Parathyroid adenoma (tissue), 2 donors: ENCODE results near the gene PLEKHA8.

Experiments
- H2AFZ ChIP-seq: fragments of 300-600 bp; sonication (generic); one replicate; pipeline ENCODE4 v1.7.0; 2017; ENCODE audit warnings: antibody characterized with exemption, mild to moderate bottlenecking
- H3K27ac ChIP-seq: fragments of 300-600 bp; sonication (generic); one replicate; pipeline ENCODE4 v1.7.0; 2017
- H3K27me3 ChIP-seq: fragments of 300-600 bp; sonication (generic); one replicate; pipeline ENCODE4 v1.7.0; 2017; ENCODE audit warnings: low read length; ENCODE audit not compliant: control insufficient read depth, insufficient read depth
- H3K36me3 ChIP-seq: fragments of 300-600 bp; sonication (generic); one replicate; pipeline ENCODE4 v1.7.0; 2017; ENCODE audit warnings: low read length; ENCODE audit not compliant: control insufficient read depth, insufficient read depth
- H3K4me1 ChIP-seq: fragments of 300-600 bp; sonication (generic); one replicate; pipeline ENCODE4 v1.7.0; 2017; ENCODE audit warnings: control low read depth
- H3K4me2 ChIP-seq: fragments of 300-600 bp; sonication (generic); one replicate; pipeline ENCODE4 v1.7.0; 2017; ENCODE audit warnings: low read length
- H3K4me3 ChIP-seq: fragments of 300-600 bp; sonication (generic); one replicate; pipeline ENCODE4 v1.7.0; 2017; ENCODE audit warnings: low read depth, low read length
- H3K79me2 ChIP-seq: fragments of 300-600 bp; sonication (generic); one replicate; pipeline ENCODE4 v1.7.0; 2017; ENCODE audit warnings: control low read depth
- H3K9ac ChIP-seq: fragments of 300-600 bp; sonication (generic); one replicate; pipeline ENCODE4 v1.7.0; 2017; ENCODE audit warnings: mild to moderate bottlenecking
- H3K9me3 ChIP-seq: fragments of 300-600 bp; sonication (generic); one replicate; pipeline ENCODE4 v1.7.0; 2017; ENCODE audit warnings: low read length; ENCODE audit not compliant: control insufficient read depth
- CTCF ChIP-seq: fragments of 300-600 bp; sonication (generic); IDR thresholded peaks from one replicate; pipeline ENCODE4 v1.7.0; 2017; ENCODE audit warnings: antibody characterized with exemption, mild to moderate bottlenecking
- donor health status: primary hyperparathyroidism.

The PLEKHA8 gene

DNA sequence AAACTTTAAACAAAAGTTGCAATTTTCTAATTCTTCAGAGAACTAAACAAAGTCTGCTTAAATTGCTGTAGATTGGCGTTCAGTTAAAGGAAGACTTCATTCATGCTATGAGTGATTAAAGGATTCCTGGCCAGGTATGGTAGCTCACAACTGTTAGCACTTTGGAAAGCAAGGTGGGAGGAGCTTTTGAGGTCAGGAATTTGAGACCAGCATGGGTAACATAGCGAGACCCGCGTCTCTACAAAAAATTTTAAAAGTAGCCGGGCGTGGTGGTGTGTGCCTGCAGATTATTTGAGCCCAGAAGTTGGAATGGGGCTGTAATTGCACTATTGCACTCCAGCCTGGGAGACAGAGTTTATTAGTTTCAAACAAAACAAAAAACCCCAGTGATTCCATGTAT lies 25.1 kb upstream of the PLEKHA8 start:
- H3K4me2 ChIP-seq, result no peak overlapping the region
- no peaks in the 10 kb centered on the region for H3K4me1 ChIP-seq
- no peaks in the 10 kb centered on the region for H3K79me2 ChIP-seq
- no peak overlapping the region for H3K27ac ChIP-seq
- no peak overlapping the region for H3K9ac ChIP-seq
- no peak overlapping the region for H2AFZ ChIP-seq
- TF ChIP-seq CTCF, result no peak
- H3K36me3 ChIP-seq, result no peaks in the 10 kb centered on the region
- H3K27me3 ChIP-seq, result no peaks in the 10 kb centered on the region
- H3K4me3 ChIP-seq, result no peak overlapping the region
- H3K9me3 ChIP-seq, result no peaks in the 10 kb centered on the region

DNA sequence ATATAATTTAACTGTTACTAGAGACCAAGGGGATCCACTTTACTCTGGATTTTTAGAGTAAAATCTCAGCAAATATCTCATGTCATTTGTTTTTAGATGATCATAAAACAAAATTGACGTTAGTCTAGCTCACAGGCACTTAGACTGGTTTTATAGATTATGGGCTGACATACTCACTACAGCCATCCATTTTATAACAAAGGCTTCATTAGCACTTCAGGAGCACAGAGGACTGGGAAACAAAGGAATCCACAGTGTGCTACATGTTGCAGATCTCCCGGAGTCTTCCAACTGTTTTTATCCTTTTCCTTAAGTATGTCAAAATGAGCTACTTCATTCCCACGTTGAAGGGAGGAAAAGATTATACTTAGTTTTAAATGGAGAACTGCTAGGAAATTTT lies 22.7 kb upstream of the PLEKHA8 start:
- Histone ChIP-seq H2AFZ (no peak overlapping the region), H3K4me3 (no peak overlapping the region), H3K4me2 (no peak overlapping the region), H3K4me1 (no peaks in the 10 kb centered on the region), H3K9ac (no peak overlapping the region), H3K27me3 (no peaks in the 10 kb centered on the region), H3K9me3 (no peaks in the 10 kb centered on the region), H3K79me2 (no peaks in the 10 kb centered on the region), H3K36me3 (no peaks in the 10 kb centered on the region), H3K27ac (no peak overlapping the region)
- TF ChIP-seq CTCF, result no peak

- Histone ChIP-seq H3K9ac (no peak overlapping the region), H3K36me3 (no peaks in the 10 kb centered on the region), H3K9me3 (no peaks in the 10 kb centered on the region), H3K4me3 (no peak overlapping the region), H3K27ac (no peak overlapping the region), H2AFZ (no peak overlapping the region), H3K4me1 (no peaks in the 10 kb centered on the region), H3K4me2 (no peak overlapping the region), H3K27me3 (no peaks in the 10 kb centered on the region), H3K79me2 (no peaks in the 10 kb centered on the region)
- TF ChIP-seq CTCF, result no peak
Measured at GRCh38 chr7:30010021-30010420, 18.2 kb upstream of the PLEKHA8 start.

DNA sequence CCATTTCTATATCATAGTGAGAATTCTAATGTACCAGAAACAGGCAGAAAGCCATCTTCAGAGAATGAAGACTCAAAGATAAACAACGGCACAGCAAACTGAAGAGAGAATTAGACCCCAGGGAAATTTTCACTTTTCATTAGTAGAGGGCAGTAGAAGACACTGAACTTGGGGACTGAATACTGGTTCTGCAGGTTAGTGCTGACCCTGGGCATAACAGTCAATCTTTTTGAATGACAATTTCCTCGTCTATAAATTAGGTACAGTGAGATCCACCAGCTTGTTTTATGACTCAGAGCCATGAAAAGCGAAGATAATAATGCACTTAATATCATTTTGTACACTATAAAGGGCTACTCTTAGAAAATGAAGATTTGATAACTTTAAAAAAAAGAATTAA lies 15.5 kb upstream of the PLEKHA8 start:
- Histone ChIP-seq H3K4me3 (no peak overlapping the region), H3K9me3 (no peaks in the 10 kb centered on the region), H3K36me3 (no peaks in the 10 kb centered on the region), H3K9ac (no peak overlapping the region), H3K4me1 (no peaks in the 10 kb centered on the region), H3K27ac (no peak overlapping the region), H3K79me2 (no peaks in the 10 kb centered on the region), H2AFZ (no peak overlapping the region), H3K4me2 (no peak overlapping the region), H3K27me3 (no peaks in the 10 kb centered on the region)
- TF ChIP-seq CTCF, result no peak

DNA sequence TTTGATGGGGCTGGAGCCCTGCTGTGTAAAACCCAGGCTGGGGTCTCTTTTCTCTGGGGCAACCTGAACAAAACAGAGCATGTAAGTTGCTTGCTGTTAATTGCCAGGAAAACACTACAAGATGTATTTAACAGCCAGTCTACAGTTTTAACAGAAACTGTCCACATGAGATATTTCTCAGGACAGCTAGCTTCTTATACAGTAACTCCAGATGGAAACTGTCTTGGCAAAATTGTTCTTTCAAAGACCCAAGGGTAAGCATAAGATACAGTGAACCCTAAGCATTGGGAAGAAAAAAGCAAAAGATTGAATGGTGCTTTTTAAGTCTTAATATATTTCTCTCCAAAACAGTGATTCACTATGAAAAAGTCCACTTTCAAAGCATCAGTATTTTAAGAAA lies 9.8 kb upstream of the PLEKHA8 start:
- no peaks in the 10 kb centered on the region for H3K9me3 ChIP-seq
- H3K27me3 ChIP-seq, result no peaks in the 10 kb centered on the region
- no peak overlapping the region for H3K27ac ChIP-seq
- no peak for TF ChIP-seq CTCF
- no peaks in the 10 kb centered on the region for H3K36me3 ChIP-seq
- H3K9ac ChIP-seq, result no peak overlapping the region
- no peaks in the 10 kb centered on the region for H3K79me2 ChIP-seq
- H2AFZ ChIP-seq, result no peak overlapping the region
- H3K4me2 ChIP-seq, result no peak overlapping the region
- no peak overlapping the region for H3K4me3 ChIP-seq
- no peaks in the 10 kb centered on the region for H3K4me1 ChIP-seq
